Spleen (tissue), 11 donors: Measurements from ENCODE around the gene IP6K3. TPM values are rescaled to one million over a fixed set of nuclear protein-coding genes. Genes with fewer than 3 reads are reported as not detected.

Source experiments
- DNase-seq: peaks from one replicate; pipeline ENCODE4 v3.0.0-alpha.2; 2020
- H3K27ac ChIP-seq, 8 donors: fragments of 200-600 bp; sonication (generic) in 7 of 8; 1 replicate in 4 of 8; 2 replicates in 4 of 8; pipeline versions ENCODE4 v1.5.0 to v1.8.0; 2016 to 2021; ENCODE audit warnings: inconsistent platforms in 4 of 8, mild to moderate bottlenecking in 4 of 8, moderate library complexity in 1 of 8
- H3K27me3 ChIP-seq, 7 donors: fragments of 200-600 bp; sonication (generic) in 6 of 7; replicated peaks in 1 of 7; 1 replicate in 4 of 7; 2 replicates in 3 of 7; pipeline versions ENCODE4 v1.5.0 to v1.8.0; 2016 to 2021; ENCODE audit warnings: inconsistent platforms in 3 of 7, mild to moderate bottlenecking in 1 of 7
- H3K36me3 ChIP-seq, 6 donors: fragments of 200-600 bp; sonication (generic) in 5 of 6; 1 replicate in 4 of 6; 2 replicates in 2 of 6; pipeline versions ENCODE4 v1.5.0 to v1.8.0; 2016 to 2021; ENCODE audit warnings: inconsistent platforms in 2 of 6
- H3K4me1 ChIP-seq, 6 donors: fragments of 200-600 bp; sonication (generic) in 5 of 6; 1 replicate in 3 of 6; 2 replicates in 3 of 6; pipeline versions ENCODE4 v1.5.0 to v1.8.0; 2016 to 2021; ENCODE audit warnings: inconsistent platforms in 3 of 6
- H3K4me3 ChIP-seq, 8 donors: fragments of 200-600 bp; sonication (generic) in 7 of 8; 1 replicate in 4 of 8; 2 replicates in 4 of 8; pipeline versions ENCODE4 v1.5.0 to v1.8.0; 2016 to 2021; ENCODE audit warnings: inconsistent platforms in 4 of 8, mild to moderate bottlenecking in 4 of 8, moderate library complexity in 2 of 8
- H3K9me3 ChIP-seq, 8 donors: fragments of 200-600 bp; sonication (generic) in 7 of 8; 1 replicate in 4 of 8; 2 replicates in 4 of 8; pipeline versions ENCODE4 v1.5.0 to v1.8.0; 2016 to 2021; ENCODE audit warnings: inconsistent platforms in 4 of 8
- POLR2A ChIP-seq, 3 donors: fragments of 450-650 bp; IDR thresholded peaks; one replicate each; pipeline ENCODE4 v1.5.1; 2017; ENCODE audit warnings: antibody characterized with exemption in 3 of 3, mild to moderate bottlenecking in 1 of 3
- POLR2AphosphoS5 ChIP-seq, 3 donors: sonication (generic); formaldehyde crosslinking; IDR thresholded peaks; one replicate each; pipeline ENCODE4 v1.5.1; 2017; ENCODE audit warnings: antibody characterized with exemption in 3 of 3
- WGBS, 5 donors: extraction: QIAGEN DNeasy Blood & Tissue Kit in 3 of 5; methylation state at CpG; one replicate each; pipeline versions ENCODE4 v1.1.5 to v1.1.7; 2013 to 2018; 5-methylcytosine and 5-hydroxymethylcytosine counted together
- intact Hi-C: fragments of 100-400 bp; cut with DNase I; formaldehyde crosslinking; loops from one replicate; pipeline ENCODE4 v1.15.0; 2023; ENCODE audit warnings: low total_unique reads
- polyA plus RNA-seq, 3 donors: library from polyadenylated mRNA; stranded (reverse); fragments of 200-250 nt; gene quantifications; one replicate each; pipeline ENCODE4 v1.2.1, GENCODE V29; 2013
- total RNA-seq, 7 donors: library from RNA; depleted of rRNA in 3 of 7; stranded (reverse); fragments of >200 nt in 3 of 7; fragmentation: NEBNext Ultra II Directional in 4 of 7; extraction: Animal tissue kit (Norgen Biotek cat#: 25700) in 4 of 7; gene quantifications; one replicate each; pipeline versions ENCODE4 v1.1.0 to v1.2.1, GENCODE V29; 2016 to 2021
- TF ChIP-seq, protein P1 (sequence below), 11 experiments: fragments of 200-600 bp in 7 of 11; fragments of 450-650 bp in 4 of 11; sonication (generic) in 4 of 11; IDR thresholded peaks in 8 of 11; conservative IDR thresholded peaks in 3 of 11; 1 replicate in 7 of 11; 2 replicates in 4 of 11; pipeline versions ENCODE4 v1.4.0 to v1.8.0; 2016 to 2021; ENCODE audit warnings: antibody characterized with exemption in 11 of 11, inconsistent platforms in 4 of 11, mild to moderate bottlenecking in 1 of 11
- donor health status: healthy with polysubstance abuse.
- donor health status: DM: no; HTN: no; CAD: no; lungs with moderate emphysema.
- donor health status: DM: no; HTN: no; CAD: no.
- donor health status: Bipolar disorder and iron deficiency.
- donor health status: healthy.
- donor health status: DM: no; HTN: no; CAD: no.
- donor health status: DM: yes; HTN: yes; CAD: no.

The IP6K3 gene
- total and polyA plus RNA-seq, 10 donors = 0.30 to 5.8 (median 2.2) TPM

DNA sequence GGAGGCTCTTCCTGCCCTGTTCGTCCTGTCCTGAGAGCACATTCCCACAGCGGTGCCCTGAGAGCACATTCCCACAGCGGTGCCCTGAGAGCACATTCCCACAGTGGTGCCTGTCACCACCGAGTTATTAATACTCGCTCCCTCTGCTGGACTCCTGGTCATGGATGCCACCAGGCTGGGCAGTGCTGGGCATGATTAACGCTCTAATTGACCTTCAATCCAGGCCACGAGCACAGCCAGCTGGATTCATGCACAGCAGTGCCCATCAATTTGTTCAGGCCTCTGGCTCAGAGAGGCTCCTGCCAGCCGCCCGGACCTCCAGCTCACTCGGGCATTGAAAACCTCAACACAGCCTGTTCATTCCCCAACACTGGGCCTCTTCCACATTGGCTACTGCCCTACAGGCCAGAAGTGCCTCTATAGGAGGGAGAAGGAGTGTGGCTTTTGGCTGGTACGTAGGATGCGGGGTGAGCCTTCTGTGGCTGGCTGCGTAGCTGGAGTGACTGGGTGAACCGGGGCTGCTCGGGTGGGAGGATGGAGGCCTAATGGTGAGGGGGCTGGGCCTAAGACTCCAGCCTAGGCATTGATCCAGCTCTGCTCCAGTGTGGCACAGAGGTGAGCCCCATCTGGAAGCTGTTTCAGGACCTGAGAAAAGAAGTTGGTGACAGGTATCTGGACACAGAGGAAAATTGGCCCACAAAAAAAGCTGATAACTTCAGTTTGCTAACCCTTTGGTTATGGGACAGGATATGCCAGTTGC lies 9.3 kb downstream of the IP6K3 start:
- intact Hi-C loops = no loop called here

DNA sequence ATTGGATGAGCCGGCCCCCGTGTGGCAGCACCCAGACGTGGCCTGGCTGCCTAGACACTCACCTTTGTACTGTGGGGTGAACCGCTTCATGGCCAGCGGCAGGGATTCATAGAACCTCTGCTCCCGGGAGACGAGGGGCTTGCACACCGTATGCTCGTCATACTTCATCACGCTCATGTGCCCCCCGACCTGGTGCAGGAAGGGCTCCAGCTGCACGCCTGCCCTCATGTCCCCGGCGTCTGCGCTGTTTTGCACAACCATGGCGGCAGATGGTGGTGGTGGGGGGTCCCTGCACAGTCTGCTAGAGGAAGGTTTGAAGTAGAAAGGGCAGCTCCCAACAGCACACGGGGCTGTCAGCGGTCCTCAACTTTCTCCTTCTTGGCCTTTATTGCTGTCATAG lies 11.5 kb downstream of the IP6K3 start:
- no peak overlapping the region for H3K4me3 ChIP-seq
- intact Hi-C loops = no loop called here
- H3K27me3 ChIP-seq = no peaks in the 10 kb centered on the region
- no peak for DNase-seq
- TF ChIP-seq POLR2AphosphoS5 (IDR thresholded peaks at IDR 0.05) (no peak), POLR2A (IDR thresholded peaks at IDR 0.05) (no peak)
- TF ChIP-seq, protein P1, sequence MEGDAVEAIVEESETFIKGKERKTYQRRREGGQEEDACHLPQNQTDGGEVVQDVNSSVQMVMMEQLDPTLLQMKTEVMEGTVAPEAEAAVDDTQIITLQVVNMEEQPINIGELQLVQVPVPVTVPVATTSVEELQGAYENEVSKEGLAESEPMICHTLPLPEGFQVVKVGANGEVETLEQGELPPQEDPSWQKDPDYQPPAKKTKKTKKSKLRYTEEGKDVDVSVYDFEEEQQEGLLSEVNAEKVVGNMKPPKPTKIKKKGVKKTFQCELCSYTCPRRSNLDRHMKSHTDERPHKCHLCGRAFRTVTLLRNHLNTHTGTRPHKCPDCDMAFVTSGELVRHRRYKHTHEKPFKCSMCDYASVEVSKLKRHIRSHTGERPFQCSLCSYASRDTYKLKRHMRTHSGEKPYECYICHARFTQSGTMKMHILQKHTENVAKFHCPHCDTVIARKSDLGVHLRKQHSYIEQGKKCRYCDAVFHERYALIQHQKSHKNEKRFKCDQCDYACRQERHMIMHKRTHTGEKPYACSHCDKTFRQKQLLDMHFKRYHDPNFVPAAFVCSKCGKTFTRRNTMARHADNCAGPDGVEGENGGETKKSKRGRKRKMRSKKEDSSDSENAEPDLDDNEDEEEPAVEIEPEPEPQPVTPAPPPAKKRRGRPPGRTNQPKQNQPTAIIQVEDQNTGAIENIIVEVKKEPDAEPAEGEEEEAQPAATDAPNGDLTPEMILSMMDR (IDR thresholded peaks at IDR 0.05 in 8 of 11, conservative IDR thresholded peaks at IDR 0.05 in 3 of 11) = no peak
- no peak overlapping the region for H3K27ac ChIP-seq
- H3K36me3 ChIP-seq = peaks cover 0 to 26% (median 0%) of the 10 kb centered on the region in 6 donors
- H3K9me3 ChIP-seq = no peaks in the 10 kb centered on the region
- H3K4me1 ChIP-seq = peaks cover 0 to 11% (median 5%) of the 10 kb centered on the region in 6 donors
- 75 to 88% (median 83%) methylated on average over 17 to 18 of the region's 18 CpGs for WGBS, 5 donors

More for the DNA sequence above, 9.3 kb downstream of the IP6K3 start:
- H3K27me3 ChIP-seq = peaks cover 0 to 3% (median 0%) of the 10 kb centered on the region in 7 donors
- H3K27ac ChIP-seq = no peak overlapping the region
- H3K4me3 ChIP-seq = no peak overlapping the region
- no peaks in the 10 kb centered on the region for H3K9me3 ChIP-seq
- 73 to 91% (median 81%) methylated on average over 13 to 15 of the region's 15 CpGs for WGBS, 5 donors
- DNase-seq = no peak
- H3K36me3 ChIP-seq = peaks cover 0 to 26% (median 0%) of the 10 kb centered on the region in 6 donors
- TF ChIP-seq, protein P1 (IDR thresholded peaks at IDR 0.05 in 8 of 11, conservative IDR thresholded peaks at IDR 0.05 in 3 of 11) = no peak
- TF ChIP-seq POLR2AphosphoS5 (IDR thresholded peaks at IDR 0.05) (no peak), POLR2A (IDR thresholded peaks at IDR 0.05) (no peak)
- peaks cover 0 to 21% (median 7%) of the 10 kb centered on the region in 6 donors for H3K4me1 ChIP-seq

DNA sequence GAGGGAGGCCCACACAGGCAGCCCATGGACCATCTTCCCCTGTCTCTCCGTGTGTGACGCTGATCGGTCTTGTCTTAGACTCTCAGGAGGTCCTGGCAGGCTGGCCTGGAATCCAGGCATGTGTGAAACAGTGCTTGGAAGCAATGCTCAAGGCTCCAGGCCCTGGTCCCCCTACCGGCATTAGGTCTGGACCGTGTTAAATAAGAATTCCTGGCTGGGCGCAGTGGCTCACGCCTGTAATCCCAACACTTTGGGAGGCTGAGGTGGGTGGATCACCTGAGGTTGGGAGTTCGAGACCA lies 13.0 kb downstream of the IP6K3 start:
- H3K36me3 ChIP-seq = peaks cover 0 to 26% (median 0%) of the 10 kb centered on the region in 6 donors
- no peak for TF ChIP-seq POLR2AphosphoS5 (IDR thresholded peaks at IDR 0.05)
- TF ChIP-seq, protein P1 (IDR thresholded peaks at IDR 0.05 in 8 of 11, conservative IDR thresholded peaks at IDR 0.05 in 3 of 11) = no peak
- TF ChIP-seq POLR2A (IDR thresholded peaks at IDR 0.05) = no peak
- DNase-seq = no peak
- no peak overlapping the region for H3K4me3 ChIP-seq
- H3K4me1 ChIP-seq = peaks cover 0 to under 1% (median 0%) of the 10 kb centered on the region in 6 donors
- H3K9me3 ChIP-seq = no peaks in the 10 kb centered on the region
- intact Hi-C loops = no loop called here
- no peak overlapping the region for H3K27ac ChIP-seq
- H3K27me3 ChIP-seq = no peaks in the 10 kb centered on the region
- 90 to 100% (median 97%) methylated on average over 5 to 8 of the region's 8 CpGs for WGBS, 5 donors

DNA sequence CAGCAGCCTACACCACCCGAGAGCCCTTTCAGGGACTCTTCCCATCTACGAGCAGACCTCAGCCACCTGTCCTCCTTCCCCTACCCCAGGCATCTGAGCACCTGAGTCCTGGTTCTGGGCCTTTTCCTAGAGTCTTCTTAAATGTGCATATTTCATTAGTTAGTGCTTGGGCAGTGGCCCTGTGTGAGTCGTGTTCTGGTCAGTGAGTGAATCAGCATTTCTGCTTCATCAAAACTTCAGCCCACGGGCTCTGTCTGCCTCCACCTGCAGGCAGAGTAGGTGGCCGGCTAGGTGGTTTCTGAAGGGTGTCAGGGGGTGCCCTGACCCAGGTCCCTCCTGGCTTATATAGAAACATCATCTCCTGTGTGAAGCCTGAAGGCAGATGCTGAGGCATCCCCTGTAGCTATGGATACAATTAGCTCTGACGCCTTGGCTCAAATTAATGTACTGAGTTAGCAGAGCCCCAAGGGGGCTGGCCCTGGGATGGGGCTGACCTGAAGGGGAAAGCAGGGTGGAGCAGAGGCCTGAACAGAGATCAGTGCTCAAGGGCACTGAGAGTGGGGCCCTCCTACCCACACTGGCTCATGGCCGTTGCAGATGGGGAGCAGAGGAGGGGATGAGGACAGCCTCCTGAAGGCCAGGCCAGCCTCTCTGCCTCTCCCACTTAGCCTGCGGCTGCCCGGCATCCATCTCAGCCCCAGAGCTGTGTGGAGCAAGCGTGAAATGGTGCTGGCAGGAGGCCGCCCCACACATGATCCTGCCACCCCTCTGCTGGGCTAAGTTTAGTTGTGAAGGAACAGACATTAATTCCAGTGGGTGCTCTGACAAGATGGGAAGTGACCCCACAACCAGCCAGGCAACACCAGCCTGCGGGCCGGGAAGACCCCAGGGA lies 13.6 kb downstream of the IP6K3 start:
- 81 to 91% (median 85%) methylated on average over 11 to 13 of the region's 13 CpGs for WGBS, 5 donors
- TF ChIP-seq POLR2AphosphoS5 (IDR thresholded peaks at IDR 0.05) = no peak
- TF ChIP-seq, protein P1 (IDR thresholded peaks at IDR 0.05 in 8 of 11, conservative IDR thresholded peaks at IDR 0.05 in 3 of 11) = no peak
- TF ChIP-seq POLR2A (IDR thresholded peaks at IDR 0.05) = no peak
- Histone ChIP-seq H3K9me3 (no peaks in the 10 kb centered on the region), H3K27me3 (no peaks in the 10 kb centered on the region), H3K4me3 (no peak overlapping the region), H3K4me1 (peaks cover 0 to 7% (median under 1%) of the 10 kb centered on the region in 6 donors), H3K27ac (no peak overlapping the region), H3K36me3 (peaks cover 0 to 27% (median 0%) of the 10 kb centered on the region in 6 donors)
- no peak for DNase-seq
- intact Hi-C loops = no loop called here
